ENCODE results near the gene ST3GAL3. TPM values are rescaled to one million over a fixed set of nuclear protein-coding genes. Genes with fewer than 3 reads are reported as not detected.
A peak's percentile ranks its signal among the peaks of the same experiment; 100 is the strongest.

The ST3GAL3 gene
- total and polyA plus RNA-seq, 12 donors, result 14.5 to 39.3 (median 31.7) TPM

DNA sequence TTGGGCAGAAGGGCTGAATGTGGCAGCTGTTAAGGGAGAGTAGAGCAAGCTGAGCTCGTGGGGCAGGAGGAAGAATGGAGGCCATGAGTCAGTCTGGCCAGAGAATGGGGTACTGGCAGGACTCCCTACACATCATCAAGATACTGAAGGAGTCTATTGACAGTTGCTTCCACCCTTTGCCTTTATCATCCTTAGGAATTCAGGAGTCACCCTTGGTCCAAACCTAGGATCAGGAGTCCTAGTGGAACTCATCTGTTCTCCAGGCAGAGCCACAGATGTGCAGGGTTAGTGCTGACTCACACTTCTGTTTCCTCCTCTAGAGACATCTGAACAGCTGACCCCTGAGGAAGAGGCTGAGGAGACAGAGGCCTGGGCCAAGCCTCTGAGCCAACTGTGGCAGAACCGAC is 18.7 kb upstream of the ST3GAL3 start:
- H3K4me3 ChIP-seq, result no peak overlapping the region
- TF ChIP-seq, protein P1, sequence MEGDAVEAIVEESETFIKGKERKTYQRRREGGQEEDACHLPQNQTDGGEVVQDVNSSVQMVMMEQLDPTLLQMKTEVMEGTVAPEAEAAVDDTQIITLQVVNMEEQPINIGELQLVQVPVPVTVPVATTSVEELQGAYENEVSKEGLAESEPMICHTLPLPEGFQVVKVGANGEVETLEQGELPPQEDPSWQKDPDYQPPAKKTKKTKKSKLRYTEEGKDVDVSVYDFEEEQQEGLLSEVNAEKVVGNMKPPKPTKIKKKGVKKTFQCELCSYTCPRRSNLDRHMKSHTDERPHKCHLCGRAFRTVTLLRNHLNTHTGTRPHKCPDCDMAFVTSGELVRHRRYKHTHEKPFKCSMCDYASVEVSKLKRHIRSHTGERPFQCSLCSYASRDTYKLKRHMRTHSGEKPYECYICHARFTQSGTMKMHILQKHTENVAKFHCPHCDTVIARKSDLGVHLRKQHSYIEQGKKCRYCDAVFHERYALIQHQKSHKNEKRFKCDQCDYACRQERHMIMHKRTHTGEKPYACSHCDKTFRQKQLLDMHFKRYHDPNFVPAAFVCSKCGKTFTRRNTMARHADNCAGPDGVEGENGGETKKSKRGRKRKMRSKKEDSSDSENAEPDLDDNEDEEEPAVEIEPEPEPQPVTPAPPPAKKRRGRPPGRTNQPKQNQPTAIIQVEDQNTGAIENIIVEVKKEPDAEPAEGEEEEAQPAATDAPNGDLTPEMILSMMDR (IDR thresholded peaks at IDR 0.05), result no peak
- H3K9me3 ChIP-seq, result no peaks in the 10 kb centered on the region
- H3K36me3 ChIP-seq, result peaks cover 9 to 100% (median 81%) of the 10 kb centered on the region in 9 donors
- peak overlapping the region in 1 of 10 donors; percentile 36 for H3K27ac ChIP-seq
- WGBS, 2 donors, result 60 to 76% methylated on average over 2 of the region's 2 CpGs
- ATAC-seq (peak in 5 of 8 donors; percentile 19 to 67 (median 46)), DNase-seq (no peak)
- no peaks in the 10 kb centered on the region for H3K27me3 ChIP-seq
- peaks cover 0 to 21% (median 8%) of the 10 kb centered on the region in 9 donors for H3K4me1 ChIP-seq
- intact Hi-C loops (cut with DNase I), result no loop called here

DNA sequence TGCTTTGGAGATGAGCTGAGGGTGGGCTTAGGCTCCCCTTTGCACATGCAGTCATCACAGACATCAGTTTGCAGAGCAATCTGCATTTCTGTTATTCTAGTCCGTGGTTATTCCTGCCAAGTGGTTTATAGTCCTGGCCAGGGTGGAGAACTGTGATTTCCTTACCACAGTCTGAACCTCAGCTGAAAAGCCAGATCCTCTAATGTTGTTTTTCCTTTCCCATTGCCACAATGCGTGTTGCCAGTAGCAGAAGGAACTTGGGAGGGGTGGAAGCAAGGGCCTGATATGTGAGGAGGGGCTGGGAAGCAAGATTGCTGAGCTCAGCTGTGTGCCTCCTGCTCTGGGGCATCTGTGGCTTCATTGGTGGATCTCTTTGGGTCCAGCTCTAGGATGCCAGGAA is 18.0 kb upstream of the ST3GAL3 start:
- ATAC-seq (no peak), DNase-seq (no peak)
- no peaks in the 10 kb centered on the region for H3K9me3 ChIP-seq
- TF ChIP-seq, protein P1 (IDR thresholded peaks at IDR 0.05), result no peak
- H3K27ac ChIP-seq, result no peak overlapping the region
- WGBS, 2 donors, result 87% methylated on average over 2 of the region's 2 CpGs
- intact Hi-C loops (cut with DNase I), result no loop called here
- peaks cover 13 to 100% (median 81%) of the 10 kb centered on the region in 9 donors for H3K36me3 ChIP-seq
- H3K4me3 ChIP-seq, result no peak overlapping the region
- H3K4me1 ChIP-seq, result peaks cover 0 to 21% (median 8%) of the 10 kb centered on the region in 9 donors
- H3K27me3 ChIP-seq, result no peaks in the 10 kb centered on the region

DNA sequence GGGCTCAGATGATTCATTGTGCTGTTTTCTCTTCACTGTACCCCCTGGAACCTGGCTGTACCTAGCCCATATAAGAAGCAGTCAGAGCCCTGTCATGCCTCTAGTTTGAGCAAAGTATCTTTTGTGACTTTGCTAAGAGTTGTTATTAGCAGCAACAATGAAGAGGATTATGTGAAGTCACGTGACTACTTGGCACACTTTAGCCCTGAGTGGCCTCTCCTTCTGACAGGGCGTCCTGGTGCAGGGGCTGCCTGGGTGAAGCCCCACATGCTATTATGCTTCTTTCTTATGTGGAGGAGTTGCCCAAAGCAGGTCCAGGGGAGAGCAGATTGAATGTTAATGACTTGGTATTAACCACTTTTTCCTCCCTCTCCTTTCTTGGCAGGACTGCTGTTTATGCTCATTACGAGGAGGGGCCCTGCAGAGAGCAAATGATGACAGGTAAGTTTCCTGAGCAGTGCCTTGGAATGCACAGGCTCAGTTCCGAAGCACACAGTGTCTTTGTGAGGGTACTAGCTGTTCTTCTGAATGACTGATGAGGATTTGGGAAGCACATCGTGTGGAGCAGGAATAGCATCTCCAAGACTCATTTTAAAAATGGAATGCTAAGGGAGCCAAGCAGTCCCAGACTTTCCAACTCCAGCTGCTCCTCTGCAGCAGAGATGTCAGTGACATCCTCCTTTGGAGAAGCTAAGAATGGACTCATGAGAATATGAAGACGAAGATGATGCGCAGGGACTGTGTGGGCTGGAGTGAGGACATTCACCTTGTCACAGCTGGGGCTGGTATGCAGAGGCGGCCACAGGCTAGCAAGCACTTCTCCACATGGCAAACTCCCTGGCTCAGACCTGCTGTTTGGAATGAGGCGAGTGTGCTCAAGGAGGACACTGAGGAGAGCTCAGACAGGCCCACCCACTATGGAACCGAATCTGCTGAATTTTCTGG is 15.2 kb upstream of the ST3GAL3 start:
- Histone ChIP-seq H3K4me1 (peaks cover 0 to 20% (median 8%) of the 10 kb centered on the region in 9 donors), H3K36me3 (peaks cover 13 to 100% (median 99%) of the 10 kb centered on the region in 9 donors), H3K27me3 (no peaks in the 10 kb centered on the region), H3K27ac (no peak overlapping the region), H3K9me3 (no peaks in the 10 kb centered on the region), H3K4me3 (no peak overlapping the region)
- TF ChIP-seq, protein P1 (IDR thresholded peaks at IDR 0.05), result no peak
- 78 to 84% methylated on average over 10 of the region's 10 CpGs for WGBS, 2 donors
- no peak for ATAC-seq
- intact Hi-C loops (cut with DNase I), result no loop called here
- DNase-seq, result no peak

DNA sequence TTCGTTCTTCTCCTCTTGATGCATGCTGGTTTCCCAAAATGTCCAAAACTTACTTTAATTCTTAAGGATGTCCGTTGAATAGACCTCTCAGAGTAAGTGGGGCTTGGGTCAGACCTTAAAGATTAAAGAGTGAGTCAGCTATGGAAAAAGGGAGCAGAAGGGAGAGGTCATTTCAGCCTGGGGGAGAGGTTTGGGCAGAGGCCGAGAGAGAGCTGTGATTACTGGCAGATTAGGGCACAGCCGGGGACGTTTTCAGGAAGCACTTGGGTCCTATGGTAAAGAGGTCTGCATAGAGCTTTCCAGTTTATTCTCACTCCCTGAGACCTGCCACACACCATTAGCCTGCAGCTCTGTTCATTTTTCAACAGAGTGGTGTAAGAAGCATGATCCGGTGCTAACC is 14.0 kb upstream of the ST3GAL3 start:
- TF ChIP-seq, protein P1 (IDR thresholded peaks at IDR 0.05), result no peak
- intact Hi-C loops (cut with DNase I), result no loop called here
- H3K4me1 ChIP-seq, result peaks cover 0 to 8% (median 1%) of the 10 kb centered on the region in 9 donors
- DNase-seq, result no peak
- H3K4me3 ChIP-seq, result no peak overlapping the region
- no peak overlapping the region for H3K27ac ChIP-seq
- no peaks in the 10 kb centered on the region for H3K27me3 ChIP-seq
- no peaks in the 10 kb centered on the region for H3K9me3 ChIP-seq
- H3K36me3 ChIP-seq, result peaks cover 13 to 100% (median 99%) of the 10 kb centered on the region in 9 donors
- 86 to 91% methylated on average over 6 of the region's 6 CpGs for WGBS, 2 donors
- no peak for ATAC-seq
